ENCODE results near the gene ANTXRL. TPM values are rescaled to one million over a fixed set of nuclear protein-coding genes. Genes with fewer than 3 reads are reported as not detected.
"Not testable (repeated sequence)": the region's sequence is repeated elsewhere in the genome, so short reads cannot be mapped to it uniquely, and the experiment has no call there.

ANTXRL gene
- total and polyA plus RNA-seq, 12 donors: 0.22 to 6.3 (median 0.49) TPM; not detected in 7

DNA sequence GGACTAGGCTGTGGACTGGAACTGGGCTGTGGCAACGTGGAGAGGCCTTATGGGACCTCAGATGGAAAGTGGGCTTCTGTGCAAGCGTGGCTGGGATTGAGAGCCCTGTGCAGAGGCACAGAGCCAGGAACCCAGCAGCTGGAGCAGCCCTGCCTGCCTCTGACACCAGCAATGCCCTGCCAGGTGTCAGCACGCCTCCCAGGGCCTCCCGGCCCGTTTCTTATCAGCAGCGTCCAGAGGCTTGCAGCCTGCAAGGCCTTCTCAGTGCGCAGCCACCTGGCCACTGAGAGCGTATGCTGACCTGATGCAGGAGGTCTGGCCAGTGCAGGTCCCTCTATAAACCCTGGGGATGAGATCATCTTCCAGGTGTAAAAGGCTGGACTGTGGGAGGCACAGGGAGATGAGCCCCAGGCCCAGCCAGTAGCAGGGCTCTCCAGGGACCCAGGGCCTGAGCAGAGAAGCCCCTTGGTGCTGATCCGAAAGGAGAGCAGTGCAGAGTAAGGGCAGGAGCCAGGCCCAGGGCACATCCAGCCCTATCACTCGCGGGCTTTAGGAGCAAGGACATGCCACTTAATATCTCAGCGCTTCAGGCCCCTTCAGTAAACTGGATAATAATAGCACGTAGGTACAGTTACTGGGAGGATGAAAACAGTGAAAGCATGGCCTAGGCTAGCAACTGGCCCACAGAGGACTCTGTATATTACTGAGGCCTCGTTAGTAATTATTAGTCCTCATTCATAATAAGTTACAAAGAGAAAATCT is 38.8 kb upstream of the ANTXRL start:
- Histone ChIP-seq H3K9me3 (peaks cover 0 to under 1% (median 0%) of the 10 kb centered on the region in 11 donors), H3K27ac (no peak overlapping the region), H3K4me1 (peaks cover 0 to 15% (median 7%) of the 10 kb centered on the region in 9 donors), H3K27me3 (no peaks in the 10 kb centered on the region), H3K4me3 (no peak overlapping the region), H3K36me3 (no peaks in the 10 kb centered on the region)
- 41 to 52% methylated on average over 14 of the region's 14 CpGs for WGBS, 2 donors
- no peak for TF ChIP-seq CTCF (IDR thresholded peaks at IDR 0.05)
- intact Hi-C loops (cut with DNase I): loop anchor here in 1 of 10 donors (1.0 kb wide), 1 partner anchor 14 kb away; no protein-coding TSS in a partner anchor
- ATAC-seq (peak in 6 of 8 donors; percentile 60 to 83 (median 64)), DNase-seq (peak in 1 of 2 donors; percentile 45)

- Histone ChIP-seq H3K4me3 (no peak overlapping the region), H3K36me3 (no peaks in the 10 kb centered on the region), H3K27ac (no peak overlapping the region), H3K27me3 (no peaks in the 10 kb centered on the region), H3K4me1 (peaks cover 0 to 15% (median 7%) of the 10 kb centered on the region in 9 donors), H3K9me3 (no peaks in the 10 kb centered on the region)
- 55 to 59% methylated on average over 10 of the region's 10 CpGs for WGBS, 2 donors
- intact Hi-C loops (cut with DNase I): loop anchor here in 1 of 10 donors (1.0 kb wide), 1 partner anchor 14 kb away; no protein-coding TSS in a partner anchor
- ATAC-seq: peak in 1 of 8 donors; percentile 4
- no peak for TF ChIP-seq CTCF (IDR thresholded peaks at IDR 0.05)
- DNase-seq: no peak
These were observed 38.1 kb upstream of the ANTXRL start for GRCh38 chr10:46248651-46249146.

GRCh38 chr10:46249617-46250344 is 37.0 kb upstream of the ANTXRL start:
- WGBS, 2 donors: 93 to 95% methylated on average over 6 to 8 of the region's 9 CpGs
- H3K9me3 ChIP-seq; H3K4me3 ChIP-seq; H3K27ac ChIP-seq; intact Hi-C loops (cut with DNase I); H3K36me3 ChIP-seq; H3K27me3 ChIP-seq; DNase-seq; ATAC-seq: not testable (repeated sequence)
- peaks cover 0 to 15% (median 7%) of the 10 kb centered on the region in 9 donors for H3K4me1 ChIP-seq

DNA sequence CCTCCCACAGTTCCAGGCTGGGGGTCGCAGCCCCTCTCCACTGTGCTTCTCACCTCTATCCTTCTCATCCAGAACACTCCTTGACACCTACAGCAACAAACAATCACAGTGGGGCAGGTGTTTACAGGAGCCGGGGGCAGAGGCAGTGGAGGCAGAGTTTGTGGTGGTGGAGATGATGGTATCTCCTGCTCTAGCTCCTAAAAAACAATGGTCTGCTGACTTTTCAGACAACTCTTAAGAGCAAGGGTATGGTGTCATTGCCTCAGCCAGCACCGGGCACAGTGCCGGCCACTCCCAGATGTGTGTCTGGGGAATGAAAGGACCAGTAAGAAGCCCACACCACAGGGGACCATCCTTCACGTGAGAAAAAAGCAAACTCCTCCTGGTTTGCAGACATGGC is 36.3 kb upstream of the ANTXRL start:
- H3K27me3 ChIP-seq: no peaks in the 10 kb centered on the region
- peaks cover 0 to 19% (median 9%) of the 10 kb centered on the region in 9 donors for H3K4me1 ChIP-seq
- H3K4me3 ChIP-seq: no peak overlapping the region
- H3K9me3 ChIP-seq: no peaks in the 10 kb centered on the region
- TF ChIP-seq CTCF (IDR thresholded peaks at IDR 0.05): no peak
- H3K27ac ChIP-seq: no peak overlapping the region
- no peaks in the 10 kb centered on the region for H3K36me3 ChIP-seq
- 86 to 87% methylated on average over 5 of the region's 5 CpGs for WGBS, 2 donors
- ATAC-seq (no peak), DNase-seq (no peak)
- intact Hi-C loops (cut with DNase I): no loop called here

Measured in heart right ventricle (tissue), 16 donors.